A204.1 (cell line): Measurements from ENCODE around the gene LILRB4.
"Not testable (repeated sequence)": the region's sequence is repeated elsewhere in the genome, so short reads cannot be mapped to it uniquely, and the experiment has no call there.

Source experiments
- FAIRE-seq: peaks from 2 replicates; lab custom pipeline; 2012; peaks lifted over from hg19 to GRCh38; lab: Jason Lieb, UNC

The LILRB4 gene

DNA sequence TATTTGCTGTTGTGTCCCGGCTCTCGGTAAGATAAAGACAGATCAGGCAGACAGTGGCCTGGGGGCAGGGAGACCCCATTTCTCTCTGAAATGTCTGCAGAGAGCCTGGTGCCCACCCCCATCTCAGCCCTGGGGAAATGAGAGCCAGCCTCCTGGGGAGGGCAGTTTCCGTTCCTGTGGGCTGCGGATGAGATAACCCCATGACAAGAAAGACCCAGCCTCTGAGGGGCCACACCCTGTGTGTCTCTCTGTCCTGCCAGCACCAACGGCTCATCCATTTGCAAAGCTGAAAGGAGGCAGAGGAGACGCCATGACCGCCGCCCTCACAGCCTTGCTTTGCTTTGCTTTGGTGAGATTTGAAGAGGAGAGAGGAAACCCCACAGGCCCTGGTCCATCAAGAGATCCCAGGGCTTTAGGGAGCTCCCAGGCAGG is 33.3 kb downstream of the LILRB4 start:
- FAIRE-seq = no peak

DNA sequence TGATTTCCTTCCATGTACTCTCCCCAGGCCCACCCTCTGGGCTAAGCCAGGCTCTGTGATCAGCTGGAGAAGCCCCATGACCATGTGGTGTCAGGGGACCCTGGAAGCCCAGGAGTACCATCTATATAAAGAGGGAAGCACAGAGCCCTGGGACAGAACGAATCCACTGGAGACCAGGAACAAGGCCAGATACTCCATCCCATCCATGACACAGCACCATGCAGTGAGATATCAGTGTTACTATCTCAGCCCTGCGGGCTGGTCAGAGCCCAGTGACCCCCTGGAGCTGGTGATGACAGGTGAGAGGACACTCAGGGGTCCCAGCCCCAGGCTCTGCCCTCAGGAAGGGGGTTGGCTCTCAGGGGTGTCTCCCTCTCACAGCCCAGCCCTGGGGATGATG is 34.0 kb downstream of the LILRB4 start:
- no peak for FAIRE-seq

DNA sequence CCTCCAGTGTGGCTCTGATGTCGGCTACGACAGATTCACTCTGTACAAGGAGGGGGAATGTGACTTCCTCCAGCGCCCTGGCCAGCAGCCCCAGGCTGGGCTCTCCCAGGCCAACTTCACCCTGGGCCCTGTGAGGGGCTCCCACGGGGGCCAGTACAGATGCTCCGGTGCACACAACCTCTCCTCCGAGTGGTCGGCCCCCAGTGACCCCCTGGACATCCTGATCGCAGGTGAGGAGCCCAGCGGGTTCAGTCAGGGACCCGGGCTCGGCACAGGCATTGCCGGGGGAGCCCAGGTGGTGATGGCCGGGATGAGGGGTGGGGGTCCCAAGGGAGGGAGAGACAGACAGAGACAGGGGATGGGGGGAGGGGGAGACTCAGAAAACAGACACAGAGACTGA is 34.9 kb downstream of the LILRB4 start:
- FAIRE-seq = not testable (repeated sequence)

DNA sequence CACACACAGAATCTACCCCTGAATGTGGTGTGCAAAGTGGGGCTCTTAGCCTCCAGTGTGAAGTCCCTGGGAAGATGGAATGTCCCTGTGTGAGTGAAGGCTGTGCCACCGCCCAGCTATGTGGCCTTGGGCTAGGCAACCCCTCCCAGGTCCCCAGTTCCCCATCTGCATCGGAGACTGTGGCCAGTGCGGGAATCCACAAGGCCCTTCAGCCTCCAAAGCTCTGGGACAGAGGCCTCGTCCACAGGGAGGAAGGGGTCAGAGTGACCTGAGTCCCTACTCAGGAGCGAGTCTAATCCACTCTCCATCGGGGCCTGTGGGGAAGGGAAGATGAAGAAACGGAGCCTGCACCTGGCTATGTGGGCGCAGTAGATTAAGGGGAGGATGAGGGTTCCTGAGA is 42.1 kb downstream of the LILRB4 start:
- no peak for FAIRE-seq

DNA sequence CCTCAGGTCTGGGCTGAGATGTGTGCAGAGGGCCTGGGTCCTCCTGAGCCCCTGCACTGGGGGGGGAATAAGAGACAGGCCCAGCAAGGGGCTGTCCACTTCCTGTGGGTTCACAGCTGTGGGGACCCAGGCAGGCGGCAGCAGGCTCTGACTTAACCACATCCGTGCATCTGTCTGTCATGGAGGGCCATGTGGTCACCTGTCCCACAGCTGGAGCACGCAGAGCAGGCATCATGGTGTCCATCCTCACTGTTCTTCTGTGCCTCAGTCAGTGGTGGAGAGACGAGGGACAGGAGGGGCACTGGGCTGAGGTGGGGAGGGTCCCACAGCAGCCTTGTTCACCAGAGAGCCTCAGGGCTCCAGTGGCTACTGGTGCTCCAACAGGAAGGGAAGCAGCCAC is 45.2 kb downstream of the LILRB4 start:
- no peak for FAIRE-seq

DNA sequence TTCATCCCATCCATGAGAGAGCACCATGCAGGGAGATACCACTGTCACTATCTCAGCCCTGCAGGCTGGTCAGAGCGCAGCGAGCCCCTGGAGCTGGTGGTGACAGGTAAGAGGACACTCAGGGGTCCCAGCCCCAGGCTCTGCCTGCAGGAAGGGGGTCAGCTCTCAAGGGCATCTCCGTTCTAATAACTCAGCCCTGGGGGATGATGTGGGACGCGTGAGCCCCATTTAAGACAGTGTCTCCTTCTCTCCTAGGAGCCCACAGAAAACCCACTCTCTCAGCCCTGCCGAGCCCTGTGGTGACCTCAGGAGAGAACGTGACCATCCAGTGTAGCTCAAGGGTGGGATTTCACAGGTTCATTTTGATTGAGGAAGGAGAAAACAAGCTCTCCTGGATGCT is 46.0 kb downstream of the LILRB4 start:
- FAIRE-seq = no peak

DNA sequence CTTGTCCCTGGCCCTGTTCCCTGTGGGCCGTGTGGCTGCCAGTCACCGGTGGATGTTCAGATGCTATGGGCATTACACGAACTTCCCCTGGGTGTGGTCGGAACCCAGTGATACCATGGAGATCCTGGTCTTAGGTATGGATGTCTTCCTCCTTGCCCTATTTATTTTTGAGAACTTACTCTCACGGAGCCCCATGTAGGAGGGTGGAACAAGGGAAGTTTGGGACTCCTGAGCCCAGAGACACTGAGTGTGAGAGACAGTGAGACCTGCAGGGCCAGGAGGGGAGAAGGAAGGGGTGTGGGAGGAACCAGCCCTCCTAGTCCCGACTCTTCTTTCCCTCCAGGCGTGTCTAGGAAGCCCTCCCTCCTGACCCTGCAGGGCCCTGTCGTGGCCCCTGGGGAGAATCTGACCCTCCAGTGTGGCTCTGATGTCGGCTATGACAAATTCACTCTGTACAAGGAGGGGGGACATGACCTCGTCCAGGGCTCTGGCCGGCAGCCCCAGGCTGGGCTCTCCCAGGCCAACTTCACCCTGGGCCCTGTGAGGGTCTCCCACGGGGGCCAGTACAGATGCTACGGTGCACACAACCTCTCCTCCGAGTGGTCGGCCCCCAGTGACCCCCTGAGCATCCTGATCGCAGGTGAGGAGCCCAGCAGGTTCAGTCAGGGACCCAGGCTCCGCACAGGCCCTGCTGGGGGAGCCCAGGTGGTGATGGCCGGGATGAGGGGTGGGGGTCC is 46.6 kb downstream of the LILRB4 start:
- FAIRE-seq = no peak

DNA sequence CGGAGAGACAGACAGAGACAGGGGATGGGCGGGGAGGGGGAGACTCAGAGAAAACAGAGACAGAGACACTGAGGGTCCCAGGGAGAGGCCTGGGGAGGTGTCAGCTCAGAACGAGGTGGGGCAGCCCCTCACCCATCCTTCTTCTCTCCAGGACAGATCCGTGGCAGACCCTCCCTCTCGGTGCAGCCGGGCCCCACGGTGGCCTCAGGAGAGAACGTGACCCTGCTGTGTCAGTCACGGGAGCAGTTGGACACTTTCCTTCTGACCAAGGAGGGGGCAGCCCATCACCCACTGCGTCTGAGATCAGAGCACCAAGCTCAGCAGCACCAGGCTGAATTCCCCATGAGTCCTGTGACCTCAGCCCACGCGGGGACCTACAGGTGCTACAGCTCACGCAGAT is 47.2 kb downstream of the LILRB4 start:
- not testable (repeated sequence) for FAIRE-seq
